ENCODE results near the gene TFDP1. TPM values are rescaled to one million over a fixed set of nuclear protein-coding genes. Genes with fewer than 3 reads are reported as not detected.

The TFDP1 gene
- total and polyA plus RNA-seq, 8 donors: 10.3 to 24.7 (median 17.9) TPM

DNA sequence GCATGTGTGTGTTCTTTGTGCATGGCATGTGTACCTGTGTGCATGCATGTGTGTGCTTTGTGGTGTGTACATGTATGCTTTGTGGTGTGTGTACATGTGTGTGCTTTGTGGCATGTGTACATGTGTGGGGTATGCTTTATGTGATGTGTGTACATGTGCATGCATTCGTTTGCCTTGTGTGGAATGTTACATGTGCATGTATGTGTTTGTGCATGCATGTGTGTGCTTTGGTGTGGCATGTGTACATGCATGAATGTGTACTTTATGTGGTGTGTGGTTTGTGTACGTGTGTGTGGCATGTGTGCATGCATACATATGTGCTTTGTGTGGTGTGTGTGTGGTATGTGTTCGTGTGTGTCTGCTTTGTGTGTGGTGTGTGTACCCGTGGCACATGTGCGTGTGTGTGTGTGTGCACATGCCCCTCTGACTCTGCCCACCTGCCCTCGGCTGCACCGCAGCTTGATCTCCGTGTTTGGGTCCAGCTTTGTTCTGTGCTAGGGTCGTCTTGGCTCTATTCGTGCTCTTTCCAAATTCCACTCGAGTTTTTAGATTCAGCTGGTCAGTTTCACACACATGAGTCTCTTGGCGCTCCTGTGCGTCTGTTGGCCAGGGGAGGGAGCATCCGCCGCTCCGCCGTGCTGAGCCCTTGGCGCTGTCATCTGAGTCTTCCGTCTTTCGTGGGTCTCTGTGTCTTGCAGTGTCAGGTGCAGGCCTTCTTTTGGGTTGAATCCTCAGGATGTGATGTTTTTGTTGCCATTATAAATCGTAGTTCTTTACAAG, 46.5 kb upstream of the TFDP1 start:
- no peak for ATAC-seq
- H3K4me3 ChIP-seq: no peak overlapping the region
- no peak for DNase-seq
- intact Hi-C loops (cut with DNase I): no loop called here
- no peak overlapping the region for H3K27ac ChIP-seq
- H3K9me3 ChIP-seq: no peaks in the 10 kb centered on the region
- H3K4me1 ChIP-seq: no peaks in the 10 kb centered on the region
- peaks cover 0 to 4% (median 2%) of the 10 kb centered on the region in 3 donors for H3K36me3 ChIP-seq
- WGBS, 2 donors: 88 to 93% methylated on average over 21 of the region's 21 CpGs
- no peaks in the 10 kb centered on the region for H3K27me3 ChIP-seq
- no peak for FAIRE-seq
- TF ChIP-seq CTCF (IDR thresholded peaks at IDR 0.05): no peak

DNA sequence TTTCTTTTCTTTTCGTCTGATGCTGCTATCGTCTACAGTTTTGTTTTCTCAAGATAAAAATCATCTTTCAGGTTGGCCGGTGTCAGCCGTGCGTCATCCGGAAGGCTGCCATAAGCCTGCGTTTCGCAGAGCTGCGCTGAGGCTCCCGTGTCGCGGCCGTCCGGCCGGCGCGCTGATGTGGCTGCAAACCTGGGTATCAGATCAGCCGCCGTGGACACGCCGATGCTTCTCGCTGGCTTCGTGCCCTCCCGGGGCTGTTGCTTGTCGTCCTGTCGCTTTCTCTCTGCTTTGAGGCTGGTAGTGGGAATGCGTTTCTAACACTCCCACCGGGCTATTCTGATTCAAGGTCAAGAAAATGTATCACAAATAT, 45.9 kb upstream of the TFDP1 start:
- Histone ChIP-seq H3K27ac (no peak overlapping the region), H3K9me3 (no peaks in the 10 kb centered on the region), H3K4me3 (no peak overlapping the region), H3K27me3 (no peaks in the 10 kb centered on the region), H3K36me3 (peaks cover 0 to 4% (median 2%) of the 10 kb centered on the region in 3 donors), H3K4me1 (no peaks in the 10 kb centered on the region)
- intact Hi-C loops (cut with DNase I): no loop called here
- DNase-seq (no peak), ATAC-seq (no peak), FAIRE-seq (no peak)
- TF ChIP-seq CTCF (IDR thresholded peaks at IDR 0.05): no peak
- WGBS, 2 donors: 93 to 96% methylated on average over 28 of the region's 28 CpGs

- WGBS, 2 donors: 94 to 95% methylated on average over 18 of the region's 18 CpGs
- Histone ChIP-seq H3K4me1 (no peaks in the 10 kb centered on the region), H3K9me3 (no peaks in the 10 kb centered on the region), H3K27ac (no peak overlapping the region), H3K4me3 (no peak overlapping the region), H3K36me3 (peaks cover 0 to 4% (median 2%) of the 10 kb centered on the region in 3 donors), H3K27me3 (no peaks in the 10 kb centered on the region)
- ATAC-seq: no peak
- no peak for TF ChIP-seq CTCF (IDR thresholded peaks at IDR 0.05)
- intact Hi-C loops (cut with DNase I): no loop called here
- FAIRE-seq: no peak
- DNase-seq: no peak
These were observed 45.4 kb upstream of the TFDP1 start for GRCh38 chr13:113539176-113539575.

DNA sequence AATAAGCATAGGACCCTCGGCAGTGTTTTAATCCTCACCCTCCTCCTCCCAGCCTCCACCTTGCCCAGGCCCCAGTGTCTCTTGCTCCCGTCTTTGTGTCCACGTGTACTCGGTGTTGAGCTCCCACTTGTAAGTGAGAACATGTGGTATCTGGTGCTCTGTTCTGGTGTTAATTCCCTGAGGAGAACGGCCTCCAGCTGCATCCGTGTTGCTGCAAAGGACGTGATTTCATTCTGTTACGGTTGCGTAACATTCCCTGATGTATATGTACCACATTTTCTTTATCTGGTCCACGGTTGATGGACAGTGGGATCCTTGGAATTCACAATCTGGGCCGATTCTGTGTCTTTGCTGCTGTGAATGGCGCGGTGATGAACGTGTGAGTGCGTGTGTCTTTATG, 44.7 kb upstream of the TFDP1 start:
- WGBS, 2 donors: 95% methylated on average over 15 of the region's 15 CpGs
- H3K27ac ChIP-seq: no peak overlapping the region
- DNase-seq (no peak), FAIRE-seq (no peak), ATAC-seq (no peak)
- H3K27me3 ChIP-seq: no peaks in the 10 kb centered on the region
- TF ChIP-seq CTCF (IDR thresholded peaks at IDR 0.05): no peak
- peaks cover 0 to 4% (median 2%) of the 10 kb centered on the region in 3 donors for H3K36me3 ChIP-seq
- H3K4me3 ChIP-seq: no peak overlapping the region
- H3K9me3 ChIP-seq: no peaks in the 10 kb centered on the region
- intact Hi-C loops (cut with DNase I): no loop called here
- no peaks in the 10 kb centered on the region for H3K4me1 ChIP-seq

DNA sequence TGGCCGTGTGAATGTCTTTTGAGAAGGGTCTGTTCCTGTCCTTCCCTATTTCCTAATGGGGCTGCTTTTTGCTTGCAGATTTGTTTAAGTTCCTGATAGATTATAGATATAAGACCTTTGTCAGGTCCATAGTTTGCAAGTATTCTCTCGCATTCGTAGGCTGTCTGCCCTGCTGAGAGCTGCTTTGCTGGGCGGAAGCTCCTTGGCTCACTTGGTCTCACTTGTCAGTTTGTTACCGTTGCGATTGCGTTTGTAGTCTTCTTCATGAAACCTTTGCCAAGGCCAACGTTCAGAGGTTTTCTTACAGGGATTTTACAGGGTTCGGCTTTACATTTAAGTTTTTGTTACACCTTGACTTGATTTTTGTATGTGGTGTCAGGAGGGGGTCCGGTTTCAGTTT, 44.0 kb upstream of the TFDP1 start:
- TF ChIP-seq CTCF (IDR thresholded peaks at IDR 0.05): no peak

More for the DNA sequence above, 44.0 kb upstream of the TFDP1 start:
- ATAC-seq: no peak
- Histone ChIP-seq H3K9me3 (no peaks in the 10 kb centered on the region), H3K4me1 (no peaks in the 10 kb centered on the region), H3K4me3 (no peak overlapping the region), H3K27me3 (no peaks in the 10 kb centered on the region), H3K36me3 (peaks cover 0 to 4% (median 2%) of the 10 kb centered on the region in 3 donors), H3K27ac (no peak overlapping the region)
- intact Hi-C loops (cut with DNase I): no loop called here
- DNase-seq: no peak
- 90 to 94% methylated on average over 10 of the region's 10 CpGs for WGBS, 2 donors
- FAIRE-seq: no peak
